Measurements from ENCODE around the gene ZNF536.

DNA sequence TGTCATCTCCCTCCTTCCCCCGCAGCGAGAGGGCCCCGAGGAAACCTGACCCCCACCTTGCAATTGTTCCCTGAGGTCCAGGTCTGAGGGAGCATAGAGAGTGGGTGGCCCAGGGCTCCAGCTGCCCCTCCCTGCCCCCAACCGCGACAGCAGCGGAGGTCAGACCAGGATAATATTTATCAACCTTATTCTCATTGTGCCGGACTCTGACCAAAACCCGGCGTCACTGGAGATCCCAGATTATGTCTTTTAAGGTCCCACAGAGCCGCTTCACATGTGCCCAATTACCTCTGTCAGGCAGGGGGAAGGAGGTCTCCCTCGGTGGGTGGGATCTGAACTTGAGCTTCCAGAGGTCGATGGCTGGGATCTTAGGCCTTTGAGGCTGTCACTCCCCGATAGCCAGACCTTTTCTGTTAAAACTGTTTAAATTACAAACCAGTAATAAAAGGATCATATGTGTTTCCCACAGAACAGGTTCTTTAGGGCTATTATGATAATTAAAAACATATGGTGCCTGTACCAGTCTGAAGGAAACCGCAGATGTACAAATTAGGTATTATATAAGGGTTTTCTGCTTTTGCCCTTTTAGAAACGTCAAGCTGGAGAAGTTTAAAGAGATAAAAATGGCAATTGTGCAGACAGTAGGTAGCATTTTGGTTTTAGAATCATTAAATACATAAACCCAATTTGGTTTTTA lies 195.5 kb downstream of the ZNF536 start:
- TF ChIP-seq POLR2AphosphoS5 (IDR thresholded peaks at IDR 0.05) (no peak), EP300 (IDR thresholded peaks at IDR 0.05; ENCODE audit: low read depth) (no peak)
- TF ChIP-seq, protein P1, sequence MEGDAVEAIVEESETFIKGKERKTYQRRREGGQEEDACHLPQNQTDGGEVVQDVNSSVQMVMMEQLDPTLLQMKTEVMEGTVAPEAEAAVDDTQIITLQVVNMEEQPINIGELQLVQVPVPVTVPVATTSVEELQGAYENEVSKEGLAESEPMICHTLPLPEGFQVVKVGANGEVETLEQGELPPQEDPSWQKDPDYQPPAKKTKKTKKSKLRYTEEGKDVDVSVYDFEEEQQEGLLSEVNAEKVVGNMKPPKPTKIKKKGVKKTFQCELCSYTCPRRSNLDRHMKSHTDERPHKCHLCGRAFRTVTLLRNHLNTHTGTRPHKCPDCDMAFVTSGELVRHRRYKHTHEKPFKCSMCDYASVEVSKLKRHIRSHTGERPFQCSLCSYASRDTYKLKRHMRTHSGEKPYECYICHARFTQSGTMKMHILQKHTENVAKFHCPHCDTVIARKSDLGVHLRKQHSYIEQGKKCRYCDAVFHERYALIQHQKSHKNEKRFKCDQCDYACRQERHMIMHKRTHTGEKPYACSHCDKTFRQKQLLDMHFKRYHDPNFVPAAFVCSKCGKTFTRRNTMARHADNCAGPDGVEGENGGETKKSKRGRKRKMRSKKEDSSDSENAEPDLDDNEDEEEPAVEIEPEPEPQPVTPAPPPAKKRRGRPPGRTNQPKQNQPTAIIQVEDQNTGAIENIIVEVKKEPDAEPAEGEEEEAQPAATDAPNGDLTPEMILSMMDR (IDR thresholded peaks at IDR 0.05): no peak
